OCI-LY3 (cell line): Measurements from ENCODE around the gene AFTPH.

ENCODE experiments used
- H2AFZ ChIP-seq: fragments of 200-600, 300-600 bp; shearing (Covaris generic); 2 replicates; pipeline ENCODE4 v1.6.0; 2014; ENCODE audit warnings: antibody characterized with exemption, low read depth, low read length
- H3K27ac ChIP-seq: fragments of 200-600, 300-600 bp; sonication (generic); 2 replicates; pipeline ENCODE4 v1.5.1; 2014; ENCODE audit warnings: mild to moderate bottlenecking, low read length, moderate library complexity, mixed read lengths
- H3K27me3 ChIP-seq: fragments of 200-600, 300-600 bp; sonication (generic); 2 replicates; pipeline ENCODE4 v1.6.1; 2014; ENCODE audit warnings: low read depth, low read length, mixed read lengths
- H3K36me3 ChIP-seq: fragments of 200-600, 300-600 bp; sonication (generic); replicated peaks from 2 replicates; pipeline ENCODE3; 2014; ENCODE audit warnings: low read depth, low read length, mixed read lengths
- H3K4me1 ChIP-seq: fragments of 300-600, 200-600 bp; sonication (generic); 2 replicates; pipeline ENCODE4 v1.6.1; 2014; ENCODE audit warnings: low read length, mixed read lengths
- H3K4me2 ChIP-seq: fragments of 200-600, 300-600 bp; sonication (generic); 2 replicates; pipeline ENCODE4 v1.6.1; 2014; ENCODE audit warnings: low read length, mixed read lengths
- H3K4me3 ChIP-seq: fragments of 300-600, 200-600 bp; sonication (generic); 2 replicates; pipeline ENCODE4 v1.5.1; 2014; ENCODE audit warnings: antibody characterized with exemption, mild to moderate bottlenecking, low read length, moderate library complexity
- H3K79me2 ChIP-seq: fragments of 300-600, 200-600 bp; shearing (Covaris generic); 2 replicates; pipeline ENCODE4 v1.6.1; 2014; ENCODE audit warnings: mild to moderate bottlenecking, low read length, mixed read lengths
- H3K9ac ChIP-seq: fragments of 300-600, 200-600 bp; shearing (Covaris generic); 2 replicates; pipeline ENCODE4 v1.6.0; 2014; ENCODE audit warnings: mild to moderate bottlenecking, low read length, moderate library complexity
- H3K9me3 ChIP-seq: fragments of 200-600, 300-600 bp; shearing (Covaris generic); 2 replicates; pipeline ENCODE4 v1.6.1; 2014; ENCODE audit warnings: low read length, mixed read lengths; ENCODE audit not compliant: insufficient read depth
- H4K20me1 ChIP-seq: fragments of 200-600, 300-600 bp; sonication (generic); 2 replicates; pipeline ENCODE4 v1.6.1; 2016; ENCODE audit warnings: low read length, mixed read lengths; ENCODE audit not compliant: insufficient read depth
- EZH2phosphoT487 ChIP-seq: fragments of 200-600 bp; shearing (Covaris generic); IDR thresholded peaks from 2 replicates; pipeline ENCODE4 v1.6.1; 2018; ENCODE audit warnings: antibody characterized with exemption, mixed run types, low read depth
- TF ChIP-seq, protein P1 (sequence below): fragments of 200-600, 300-600 bp; sonication (generic); IDR thresholded peaks from 2 replicates; pipeline ENCODE4 v1.5.1; 2014; ENCODE audit warnings: antibody characterized with exemption, low read length, low read depth

Gene AFTPH

GRCh38 chr2:64586883-64587481 is 62.9 kb downstream of the AFTPH start:
- peak overlapping the region; percentile 34 for H3K4me2 ChIP-seq
- peaks cover 33% of the 10 kb centered on the region for H3K36me3 ChIP-seq
- H4K20me1 ChIP-seq = peaks cover 14% of the 10 kb centered on the region; the same call in 1 of the 2 replicates

GRCh38 chr2:64587561-64587960 is 63.4 kb downstream of the AFTPH start:
- peaks cover 37% of the 10 kb centered on the region for H3K36me3 ChIP-seq
- H3K27ac ChIP-seq = peak overlapping the region; percentile 19; the same call in 1 of the 2 replicates
- no peak overlapping the region for H3K9ac ChIP-seq
- TF ChIP-seq, protein P1, sequence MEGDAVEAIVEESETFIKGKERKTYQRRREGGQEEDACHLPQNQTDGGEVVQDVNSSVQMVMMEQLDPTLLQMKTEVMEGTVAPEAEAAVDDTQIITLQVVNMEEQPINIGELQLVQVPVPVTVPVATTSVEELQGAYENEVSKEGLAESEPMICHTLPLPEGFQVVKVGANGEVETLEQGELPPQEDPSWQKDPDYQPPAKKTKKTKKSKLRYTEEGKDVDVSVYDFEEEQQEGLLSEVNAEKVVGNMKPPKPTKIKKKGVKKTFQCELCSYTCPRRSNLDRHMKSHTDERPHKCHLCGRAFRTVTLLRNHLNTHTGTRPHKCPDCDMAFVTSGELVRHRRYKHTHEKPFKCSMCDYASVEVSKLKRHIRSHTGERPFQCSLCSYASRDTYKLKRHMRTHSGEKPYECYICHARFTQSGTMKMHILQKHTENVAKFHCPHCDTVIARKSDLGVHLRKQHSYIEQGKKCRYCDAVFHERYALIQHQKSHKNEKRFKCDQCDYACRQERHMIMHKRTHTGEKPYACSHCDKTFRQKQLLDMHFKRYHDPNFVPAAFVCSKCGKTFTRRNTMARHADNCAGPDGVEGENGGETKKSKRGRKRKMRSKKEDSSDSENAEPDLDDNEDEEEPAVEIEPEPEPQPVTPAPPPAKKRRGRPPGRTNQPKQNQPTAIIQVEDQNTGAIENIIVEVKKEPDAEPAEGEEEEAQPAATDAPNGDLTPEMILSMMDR = no peak
- TF ChIP-seq EZH2phosphoT487 = no peak
- peaks cover 32% of the 10 kb centered on the region for H3K4me1 ChIP-seq
- H3K9me3 ChIP-seq = no peaks in the 10 kb centered on the region
- H3K27me3 ChIP-seq = no peaks in the 10 kb centered on the region
- H3K79me2 ChIP-seq = 0 out of 2 replicates have a peak, but pooled peaks cover 4% of the 10 kb centered on the region
- no peak overlapping the region for H2AFZ ChIP-seq
- peak overlapping the region; percentile 34 for H3K4me2 ChIP-seq
- peaks cover 14% of the 10 kb centered on the region; the same call in 1 of the 2 replicates for H4K20me1 ChIP-seq
- H3K4me3 ChIP-seq = no peak overlapping the region

More at GRCh38 chr2:64586883-64587481, 62.9 kb downstream of the AFTPH start:
- 0 out of 2 replicates have a peak, but pooled peaks cover 4% of the 10 kb centered on the region for H3K79me2 ChIP-seq
- peaks cover 38% of the 10 kb centered on the region for H3K4me1 ChIP-seq
- TF ChIP-seq EZH2phosphoT487 = no peak
- TF ChIP-seq, protein P1 = peak; percentile 83
- no peak overlapping the region for H2AFZ ChIP-seq
- no peaks in the 10 kb centered on the region for H3K9me3 ChIP-seq
- no peak overlapping the region for H3K4me3 ChIP-seq
- no peaks in the 10 kb centered on the region for H3K27me3 ChIP-seq
- no peak overlapping the region for H3K9ac ChIP-seq
- H3K27ac ChIP-seq = peak overlapping the region; percentile 19; the same call in 1 of the 2 replicates

DNA sequence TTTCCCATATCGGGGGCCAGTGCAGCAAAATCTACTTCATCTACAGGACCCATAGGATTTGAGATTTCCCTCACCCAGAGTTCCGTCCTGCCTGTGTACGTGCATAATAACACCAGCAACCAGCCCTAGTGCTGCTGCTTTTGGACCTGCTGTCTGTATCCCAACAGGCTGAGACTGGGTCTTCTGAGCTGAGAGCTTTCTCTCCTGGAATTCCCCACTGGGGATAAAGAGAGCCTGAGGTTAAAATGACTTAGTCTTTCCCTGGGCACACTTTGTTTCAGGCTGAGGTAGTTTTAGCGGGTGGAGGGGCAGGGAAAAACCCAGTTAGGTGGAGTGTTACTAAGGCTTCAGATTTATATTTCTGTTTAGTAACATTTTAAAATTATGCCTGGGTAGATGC is 67.1 kb downstream of the AFTPH start:
- Histone ChIP-seq H4K20me1 (peaks cover 9% of the 10 kb centered on the region; the same call in 1 of the 2 replicates), H3K27ac (no peak overlapping the region), H3K4me1 (peaks cover 26% of the 10 kb centered on the region), H3K27me3 (no peaks in the 10 kb centered on the region), H3K9me3 (no peaks in the 10 kb centered on the region), H3K4me2 (no peak overlapping the region), H3K79me2 (no peaks in the 10 kb centered on the region), H3K9ac (no peak overlapping the region), H2AFZ (no peak overlapping the region), H3K36me3 (peaks cover 41% of the 10 kb centered on the region), H3K4me3 (no peak overlapping the region)
- TF ChIP-seq, protein P1 = no peak
- TF ChIP-seq EZH2phosphoT487 = no peak

GRCh38 chr2:64593035-64593655 is 69.0 kb downstream of the AFTPH start:
- H3K27me3 ChIP-seq = no peaks in the 10 kb centered on the region
- no peak overlapping the region for H2AFZ ChIP-seq
- TF ChIP-seq, protein P1 = no peak
- no peak for TF ChIP-seq EZH2phosphoT487
- peaks cover 38% of the 10 kb centered on the region for H3K36me3 ChIP-seq
- no peak overlapping the region for H3K9ac ChIP-seq
- peaks cover 10% of the 10 kb centered on the region for H3K4me1 ChIP-seq
- no peak overlapping the region for H3K27ac ChIP-seq
- no peak overlapping the region for H3K4me2 ChIP-seq
- H3K4me3 ChIP-seq = no peak overlapping the region
- no peaks in the 10 kb centered on the region for H3K9me3 ChIP-seq
- no peaks in the 10 kb centered on the region for H3K79me2 ChIP-seq
- H4K20me1 ChIP-seq = 0 out of 2 replicates have a peak, but pooled peaks cover 3% of the 10 kb centered on the region
